DND-41 (cell line): ENCODE results near the gene OR52I1.

Experiments
- EZH2 ChIP-seq: IDR thresholded peaks from 3 replicates; pipeline ENCODE4 v1.6.1; 2012; ENCODE audit warnings: borderline replicate concordance, low read depth, mild to moderate bottlenecking, moderate library complexity, low read length, inconsistent platforms; ENCODE audit not compliant: severe bottlenecking
- TF ChIP-seq, protein P1 (sequence below): IDR thresholded peaks from 2 replicates; pipeline ENCODE4 v1.5.1; 2012; ENCODE audit warnings: borderline replicate concordance, low read length, moderate library complexity, mild to moderate bottlenecking; ENCODE audit not compliant: poor library complexity, severe bottlenecking; ENCODE audit errors: extremely low read depth

DNA sequence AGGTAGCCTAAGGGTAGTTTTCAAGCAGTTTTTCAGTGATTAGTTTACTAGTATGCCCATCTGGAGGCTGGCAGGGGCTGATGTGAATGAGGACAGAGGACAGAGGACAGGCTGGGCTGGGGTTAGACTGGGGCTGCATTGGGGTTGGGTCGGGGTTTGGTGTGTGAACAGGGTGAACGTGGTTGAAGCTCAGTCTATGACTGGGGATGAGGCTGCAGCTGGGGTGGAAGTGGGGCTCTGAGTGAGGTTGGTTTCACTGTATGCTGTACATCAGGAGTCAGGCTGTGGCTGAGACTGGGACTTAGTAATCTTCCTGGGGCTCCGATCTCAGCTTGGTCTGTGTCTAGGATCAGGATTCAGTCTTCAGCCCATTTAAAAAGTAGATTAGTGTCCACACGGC lies 50.4 kb downstream of the OR52I1 start:
- TF ChIP-seq EZH2: no peak
- TF ChIP-seq, protein P1, sequence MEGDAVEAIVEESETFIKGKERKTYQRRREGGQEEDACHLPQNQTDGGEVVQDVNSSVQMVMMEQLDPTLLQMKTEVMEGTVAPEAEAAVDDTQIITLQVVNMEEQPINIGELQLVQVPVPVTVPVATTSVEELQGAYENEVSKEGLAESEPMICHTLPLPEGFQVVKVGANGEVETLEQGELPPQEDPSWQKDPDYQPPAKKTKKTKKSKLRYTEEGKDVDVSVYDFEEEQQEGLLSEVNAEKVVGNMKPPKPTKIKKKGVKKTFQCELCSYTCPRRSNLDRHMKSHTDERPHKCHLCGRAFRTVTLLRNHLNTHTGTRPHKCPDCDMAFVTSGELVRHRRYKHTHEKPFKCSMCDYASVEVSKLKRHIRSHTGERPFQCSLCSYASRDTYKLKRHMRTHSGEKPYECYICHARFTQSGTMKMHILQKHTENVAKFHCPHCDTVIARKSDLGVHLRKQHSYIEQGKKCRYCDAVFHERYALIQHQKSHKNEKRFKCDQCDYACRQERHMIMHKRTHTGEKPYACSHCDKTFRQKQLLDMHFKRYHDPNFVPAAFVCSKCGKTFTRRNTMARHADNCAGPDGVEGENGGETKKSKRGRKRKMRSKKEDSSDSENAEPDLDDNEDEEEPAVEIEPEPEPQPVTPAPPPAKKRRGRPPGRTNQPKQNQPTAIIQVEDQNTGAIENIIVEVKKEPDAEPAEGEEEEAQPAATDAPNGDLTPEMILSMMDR: no peak
